Vagina (tissue), 2 donors: ENCODE measurements around the gene CASKIN1.

Source experiments
- CTCF ChIP-seq, 3 experiments: fragments of 450-650 bp in 2 of 3; fragments of 200-600 bp in 1 of 3; sonication (generic) in 1 of 3; IDR thresholded peaks; one replicate each; pipeline ENCODE4 v1.5.1; 2017 to 2019; ENCODE audit warnings: antibody characterized with exemption in 3 of 3, mild to moderate bottlenecking in 2 of 3, moderate library complexity in 2 of 3
- POLR2AphosphoS5 ChIP-seq, 2 donors: sonication (generic); formaldehyde crosslinking; IDR thresholded peaks; one replicate each; pipeline ENCODE4 v1.9.0; 2017; ENCODE audit warnings: antibody characterized with exemption in 2 of 2, mild to moderate bottlenecking in 2 of 2, low read depth in 1 of 2; ENCODE audit not compliant: insufficient read depth in 1 of 2

GRCh38 chr16:2171601-2172178 lies 24.7 kb downstream of the CASKIN1 start:
- TF ChIP-seq POLR2AphosphoS5 (IDR thresholded peaks at IDR 0.05; ENCODE audit: insufficient read depth in 1 of 2, low read depth in 1 of 2), result no peak
- no peak for TF ChIP-seq CTCF (IDR thresholded peaks at IDR 0.05)
